Measurements from ENCODE around the gene TBC1D23. TPM values are rescaled to one million over a fixed set of nuclear protein-coding genes. Genes with fewer than 3 reads are reported as not detected.
"Not testable (repeated sequence)": the region's sequence is repeated elsewhere in the genome, so short reads cannot be mapped to it uniquely, and the experiment has no call there.

The TBC1D23 gene
- total RNA-seq, 4 donors from 2014 or later: 40.7 to 397 (median 101) TPM

GRCh38 chr3:100230710-100231109 is 30.1 kb upstream of the TBC1D23 start:
- H3K4me3 ChIP-seq: no peak overlapping the region
- H3K9me3 ChIP-seq: no peaks in the 10 kb centered on the region
- TF ChIP-seq POLR2A (IDR thresholded peaks at IDR 0.05): no peak
- TF ChIP-seq, protein P1, sequence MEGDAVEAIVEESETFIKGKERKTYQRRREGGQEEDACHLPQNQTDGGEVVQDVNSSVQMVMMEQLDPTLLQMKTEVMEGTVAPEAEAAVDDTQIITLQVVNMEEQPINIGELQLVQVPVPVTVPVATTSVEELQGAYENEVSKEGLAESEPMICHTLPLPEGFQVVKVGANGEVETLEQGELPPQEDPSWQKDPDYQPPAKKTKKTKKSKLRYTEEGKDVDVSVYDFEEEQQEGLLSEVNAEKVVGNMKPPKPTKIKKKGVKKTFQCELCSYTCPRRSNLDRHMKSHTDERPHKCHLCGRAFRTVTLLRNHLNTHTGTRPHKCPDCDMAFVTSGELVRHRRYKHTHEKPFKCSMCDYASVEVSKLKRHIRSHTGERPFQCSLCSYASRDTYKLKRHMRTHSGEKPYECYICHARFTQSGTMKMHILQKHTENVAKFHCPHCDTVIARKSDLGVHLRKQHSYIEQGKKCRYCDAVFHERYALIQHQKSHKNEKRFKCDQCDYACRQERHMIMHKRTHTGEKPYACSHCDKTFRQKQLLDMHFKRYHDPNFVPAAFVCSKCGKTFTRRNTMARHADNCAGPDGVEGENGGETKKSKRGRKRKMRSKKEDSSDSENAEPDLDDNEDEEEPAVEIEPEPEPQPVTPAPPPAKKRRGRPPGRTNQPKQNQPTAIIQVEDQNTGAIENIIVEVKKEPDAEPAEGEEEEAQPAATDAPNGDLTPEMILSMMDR (IDR thresholded peaks at IDR 0.05): no peak
- H3K4me1 ChIP-seq: no peaks in the 10 kb centered on the region
- H3K27me3 ChIP-seq: no peaks in the 10 kb centered on the region
- no peak for DNase-seq
- no peak overlapping the region for H3K27ac ChIP-seq
- no peaks in the 10 kb centered on the region for H3K36me3 ChIP-seq
- intact Hi-C loops (cut with DNase I; ENCODE audit: low total_unique reads): no loop called here

- Histone ChIP-seq H3K36me3 (no peaks in the 10 kb centered on the region), H3K9me3 (no peaks in the 10 kb centered on the region), H3K27me3 (no peaks in the 10 kb centered on the region), H3K4me3 (no peak overlapping the region), H3K27ac (no peak overlapping the region), H3K4me1 (no peaks in the 10 kb centered on the region)
- intact Hi-C loops (cut with DNase I; ENCODE audit: low total_unique reads): no loop called here
- no peak for DNase-seq
- TF ChIP-seq POLR2A (IDR thresholded peaks at IDR 0.05): no peak
- TF ChIP-seq, protein P1 (IDR thresholded peaks at IDR 0.05): no peak
These were observed 29.1 kb upstream of the TBC1D23 start for GRCh38 chr3:100231668-100232067.

DNA sequence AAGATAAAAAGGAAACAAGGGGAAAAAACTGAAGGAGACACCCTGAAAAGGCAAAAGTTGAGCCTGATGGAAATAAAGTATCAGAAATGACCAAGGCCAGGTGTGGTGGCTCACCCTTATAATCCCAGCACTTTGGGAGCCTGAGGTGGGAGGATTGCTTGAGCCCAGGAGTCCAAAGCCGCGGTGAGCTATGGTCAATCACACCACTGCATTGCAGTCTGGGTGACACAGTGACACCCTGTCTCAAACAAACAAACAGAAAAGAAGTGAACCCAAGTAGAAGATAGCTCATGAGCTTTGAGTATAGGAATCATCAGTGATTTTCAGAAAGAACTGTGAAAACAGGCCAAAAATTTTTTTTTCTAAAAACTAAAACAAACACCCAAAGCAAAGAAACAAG is 26.4 kb upstream of the TBC1D23 start:
- peaks cover 0 to 9% of the 10 kb centered on the region in 2 donors for H3K9me3 ChIP-seq
- no peak for TF ChIP-seq POLR2A (IDR thresholded peaks at IDR 0.05)
- TF ChIP-seq, protein P1 (IDR thresholded peaks at IDR 0.05): no peak
- intact Hi-C loops (cut with DNase I; ENCODE audit: low total_unique reads): no loop called here
- H3K27ac ChIP-seq: no peak overlapping the region
- no peaks in the 10 kb centered on the region for H3K36me3 ChIP-seq
- no peaks in the 10 kb centered on the region for H3K4me1 ChIP-seq
- no peak for DNase-seq
- no peaks in the 10 kb centered on the region for H3K27me3 ChIP-seq
- no peak overlapping the region for H3K4me3 ChIP-seq

DNA sequence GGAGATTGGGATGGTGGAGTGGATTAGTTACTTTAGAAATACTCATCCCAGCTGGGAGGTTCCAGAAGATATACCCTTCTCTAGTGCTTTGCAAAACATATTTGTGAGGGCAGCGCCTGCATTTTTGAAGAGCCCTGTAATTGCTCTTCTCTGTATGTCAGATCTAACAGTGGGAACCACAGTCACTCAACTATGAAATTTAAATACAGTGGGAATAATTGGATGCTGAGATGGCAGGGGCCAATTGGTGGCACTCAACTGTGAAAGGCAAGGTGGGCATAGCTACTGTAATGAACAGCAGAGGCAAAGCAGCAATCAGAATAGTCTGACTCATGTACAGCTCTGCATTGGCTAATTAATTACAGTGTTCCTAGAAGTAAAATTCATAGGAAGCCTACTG is 22.2 kb upstream of the TBC1D23 start:
- intact Hi-C loops (cut with DNase I; ENCODE audit: low total_unique reads): no loop called here
- no peaks in the 10 kb centered on the region for H3K36me3 ChIP-seq

DNA sequence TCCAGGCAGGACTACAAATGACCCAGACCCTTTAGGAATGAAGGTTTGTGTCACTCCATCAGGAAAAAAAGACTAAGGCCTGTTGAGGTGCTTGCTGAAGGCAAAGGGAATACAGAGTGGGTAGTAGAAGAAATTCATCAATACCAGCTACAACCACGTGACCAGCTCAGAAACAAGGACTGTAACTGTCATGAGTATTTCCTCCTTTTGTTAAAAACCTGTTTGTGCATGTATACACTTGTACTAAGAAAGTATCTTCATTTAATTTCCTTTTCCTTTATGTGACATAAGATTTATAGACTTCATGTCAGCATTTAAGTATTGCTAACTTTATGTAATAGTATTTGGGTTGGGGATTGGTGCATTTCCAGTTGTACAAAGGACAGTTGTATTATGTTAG is 18.3 kb upstream of the TBC1D23 start:
- intact Hi-C loops (cut with DNase I; ENCODE audit: low total_unique reads); H3K9me3 ChIP-seq: not testable (repeated sequence)

More for the DNA sequence above, 22.2 kb upstream of the TBC1D23 start:
- DNase-seq: no peak
- H3K4me3 ChIP-seq: no peak overlapping the region
- no peaks in the 10 kb centered on the region for H3K27me3 ChIP-seq
- H3K27ac ChIP-seq: no peak overlapping the region
- no peaks in the 10 kb centered on the region for H3K4me1 ChIP-seq
- H3K9me3 ChIP-seq: peaks cover 0 to 9% of the 10 kb centered on the region in 2 donors
- TF ChIP-seq, protein P1 (IDR thresholded peaks at IDR 0.05): no peak
- TF ChIP-seq POLR2A (IDR thresholded peaks at IDR 0.05): no peak

GRCh38 chr3:100244264-100244663 is 16.5 kb upstream of the TBC1D23 start:
- H3K9me3 ChIP-seq: no peaks in the 10 kb centered on the region
- intact Hi-C loops (cut with DNase I; ENCODE audit: low total_unique reads): no loop called here
- TF ChIP-seq POLR2A (IDR thresholded peaks at IDR 0.05): no peak
- TF ChIP-seq, protein P1 (IDR thresholded peaks at IDR 0.05): no peak
- no peak for DNase-seq
- H3K36me3 ChIP-seq: no peaks in the 10 kb centered on the region
- no peaks in the 10 kb centered on the region for H3K4me1 ChIP-seq
- H3K27ac ChIP-seq: no peak overlapping the region
- H3K27me3 ChIP-seq: no peaks in the 10 kb centered on the region
- H3K4me3 ChIP-seq: no peak overlapping the region

More for the DNA sequence above, 18.3 kb upstream of the TBC1D23 start:
- H3K27me3 ChIP-seq, H3K4me1 ChIP-seq, H3K36me3 ChIP-seq, DNase-seq, H3K4me3 ChIP-seq, H3K27ac ChIP-seq: not testable (repeated sequence)

Data from uterus (tissue), 4 donors.